DND-41 (cell line): Measurements from ENCODE around the gene MRPL27.

Experiments used
- CTCF ChIP-seq: IDR thresholded peaks from 2 replicates; pipeline ENCODE4 v1.5.1; 2012; ENCODE audit warnings: borderline replicate concordance, low read length, moderate library complexity, mild to moderate bottlenecking; ENCODE audit not compliant: poor library complexity, severe bottlenecking; ENCODE audit errors: extremely low read depth
- EZH2 ChIP-seq: IDR thresholded peaks from 3 replicates; pipeline ENCODE4 v1.6.1; 2012; ENCODE audit warnings: borderline replicate concordance, low read depth, mild to moderate bottlenecking, moderate library complexity, low read length, inconsistent platforms; ENCODE audit not compliant: severe bottlenecking

- no peak for TF ChIP-seq CTCF
- no peak for TF ChIP-seq EZH2
Observed at GRCh38 chr17:50319306-50320004, 53.5 kb downstream of the MRPL27 start.
